OCI-LY3 (cell line): ENCODE data around the gene LMTK2.

Experiments
- H2AFZ ChIP-seq: fragments of 200-600, 300-600 bp; shearing (Covaris generic); 2 replicates; pipeline ENCODE4 v1.6.0; 2014; ENCODE audit warnings: antibody characterized with exemption, low read depth, low read length
- H3K27ac ChIP-seq: fragments of 200-600, 300-600 bp; sonication (generic); 2 replicates; pipeline ENCODE4 v1.5.1; 2014; ENCODE audit warnings: mild to moderate bottlenecking, low read length, moderate library complexity, mixed read lengths
- H3K27me3 ChIP-seq: fragments of 200-600, 300-600 bp; sonication (generic); 2 replicates; pipeline ENCODE4 v1.6.1; 2014; ENCODE audit warnings: low read depth, low read length, mixed read lengths
- H3K36me3 ChIP-seq: fragments of 200-600, 300-600 bp; sonication (generic); replicated peaks from 2 replicates; pipeline ENCODE3; 2014; ENCODE audit warnings: low read depth, low read length, mixed read lengths
- H3K4me1 ChIP-seq: fragments of 300-600, 200-600 bp; sonication (generic); 2 replicates; pipeline ENCODE4 v1.6.1; 2014; ENCODE audit warnings: low read length, mixed read lengths
- H3K4me2 ChIP-seq: fragments of 200-600, 300-600 bp; sonication (generic); 2 replicates; pipeline ENCODE4 v1.6.1; 2014; ENCODE audit warnings: low read length, mixed read lengths
- H3K4me3 ChIP-seq: fragments of 300-600, 200-600 bp; sonication (generic); 2 replicates; pipeline ENCODE4 v1.5.1; 2014; ENCODE audit warnings: antibody characterized with exemption, mild to moderate bottlenecking, low read length, moderate library complexity
- H3K79me2 ChIP-seq: fragments of 300-600, 200-600 bp; shearing (Covaris generic); 2 replicates; pipeline ENCODE4 v1.6.1; 2014; ENCODE audit warnings: mild to moderate bottlenecking, low read length, mixed read lengths
- H3K9ac ChIP-seq: fragments of 300-600, 200-600 bp; shearing (Covaris generic); 2 replicates; pipeline ENCODE4 v1.6.0; 2014; ENCODE audit warnings: mild to moderate bottlenecking, low read length, moderate library complexity
- H3K9me3 ChIP-seq: fragments of 200-600, 300-600 bp; shearing (Covaris generic); 2 replicates; pipeline ENCODE4 v1.6.1; 2014; ENCODE audit warnings: low read length, mixed read lengths; ENCODE audit not compliant: insufficient read depth
- H4K20me1 ChIP-seq: fragments of 200-600, 300-600 bp; sonication (generic); 2 replicates; pipeline ENCODE4 v1.6.1; 2016; ENCODE audit warnings: low read length, mixed read lengths; ENCODE audit not compliant: insufficient read depth
- CTCF ChIP-seq: fragments of 200-600, 300-600 bp; sonication (generic); IDR thresholded peaks from 2 replicates; pipeline ENCODE4 v1.5.1; 2014; ENCODE audit warnings: antibody characterized with exemption, low read length, low read depth
- EZH2phosphoT487 ChIP-seq: fragments of 200-600 bp; shearing (Covaris generic); IDR thresholded peaks from 2 replicates; pipeline ENCODE4 v1.6.1; 2018; ENCODE audit warnings: antibody characterized with exemption, mixed run types, low read depth

LMTK2 gene

GRCh38 chr7:98230746-98231471 is 124.2 kb downstream of the LMTK2 start:
- Histone ChIP-seq H3K9me3 (no peaks in the 10 kb centered on the region), H2AFZ (no peak overlapping the region), H4K20me1 (no peaks in the 10 kb centered on the region), H3K36me3 (no peaks in the 10 kb centered on the region), H3K4me3 (no peak overlapping the region), H3K4me2 (no peak overlapping the region), H3K27me3 (no peaks in the 10 kb centered on the region), H3K79me2 (no peaks in the 10 kb centered on the region), H3K4me1 (no peaks in the 10 kb centered on the region), H3K9ac (no peak overlapping the region), H3K27ac (no peak overlapping the region)
- TF ChIP-seq EZH2phosphoT487: no peak
- no peak for TF ChIP-seq CTCF

GRCh38 chr7:98231493-98232262 is 125.0 kb downstream of the LMTK2 start:
- Histone ChIP-seq H3K9me3 (no peaks in the 10 kb centered on the region), H4K20me1 (no peaks in the 10 kb centered on the region), H3K9ac (no peak overlapping the region), H3K27ac (no peak overlapping the region), H3K4me1 (no peaks in the 10 kb centered on the region), H3K4me2 (no peak overlapping the region), H3K27me3 (no peaks in the 10 kb centered on the region), H2AFZ (no peak overlapping the region), H3K36me3 (no peaks in the 10 kb centered on the region), H3K79me2 (no peaks in the 10 kb centered on the region), H3K4me3 (no peak overlapping the region)
- TF ChIP-seq CTCF (no peak), EZH2phosphoT487 (no peak)

GRCh38 chr7:98232263-98232585 is 125.6 kb downstream of the LMTK2 start:
- no peak overlapping the region for H3K27ac ChIP-seq
- H3K79me2 ChIP-seq: no peaks in the 10 kb centered on the region
- no peak overlapping the region for H3K9ac ChIP-seq
- no peak overlapping the region for H3K4me3 ChIP-seq
- H3K4me1 ChIP-seq: no peaks in the 10 kb centered on the region
- H3K4me2 ChIP-seq: no peak overlapping the region
- TF ChIP-seq EZH2phosphoT487: no peak
- TF ChIP-seq CTCF: no peak
- H3K36me3 ChIP-seq: no peaks in the 10 kb centered on the region
- no peaks in the 10 kb centered on the region for H4K20me1 ChIP-seq
- no peaks in the 10 kb centered on the region for H3K27me3 ChIP-seq
- H2AFZ ChIP-seq: no peak overlapping the region
- no peaks in the 10 kb centered on the region for H3K9me3 ChIP-seq

GRCh38 chr7:98232799-98233198 is 126.1 kb downstream of the LMTK2 start:
- Histone ChIP-seq H3K79me2 (no peaks in the 10 kb centered on the region), H3K9ac (no peak overlapping the region), H3K27me3 (no peaks in the 10 kb centered on the region), H3K27ac (no peak overlapping the region), H2AFZ (no peak overlapping the region), H3K4me2 (no peak overlapping the region), H3K36me3 (no peaks in the 10 kb centered on the region), H3K4me1 (no peaks in the 10 kb centered on the region), H3K4me3 (no peak overlapping the region), H4K20me1 (no peaks in the 10 kb centered on the region), H3K9me3 (no peaks in the 10 kb centered on the region)
- TF ChIP-seq CTCF (no peak), EZH2phosphoT487 (no peak)
